ENCODE results near the gene CYB561D1.

CYB561D1 gene

DNA sequence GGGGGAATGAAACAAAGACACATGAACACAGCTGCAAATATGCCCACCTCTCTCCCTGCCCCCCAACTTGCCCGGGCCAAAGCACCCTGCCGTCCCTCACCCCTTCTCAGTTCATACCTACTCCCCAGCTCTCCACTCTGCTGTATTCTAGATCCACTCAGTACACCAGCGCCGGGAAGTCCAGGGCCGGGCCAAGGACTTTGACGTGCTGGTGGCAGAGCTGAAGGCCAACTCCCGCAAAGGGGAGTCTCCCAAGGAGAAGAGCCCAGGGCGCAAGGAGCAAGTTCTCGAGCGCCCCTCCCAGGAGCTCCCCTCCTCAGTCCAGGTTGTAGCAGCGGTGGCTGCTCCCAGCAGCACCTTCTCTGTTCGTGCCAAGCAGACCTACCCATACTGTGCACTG lies 5.2 kb upstream of the CYB561D1 start (continued):
- TF ChIP-seq, protein P1, sequence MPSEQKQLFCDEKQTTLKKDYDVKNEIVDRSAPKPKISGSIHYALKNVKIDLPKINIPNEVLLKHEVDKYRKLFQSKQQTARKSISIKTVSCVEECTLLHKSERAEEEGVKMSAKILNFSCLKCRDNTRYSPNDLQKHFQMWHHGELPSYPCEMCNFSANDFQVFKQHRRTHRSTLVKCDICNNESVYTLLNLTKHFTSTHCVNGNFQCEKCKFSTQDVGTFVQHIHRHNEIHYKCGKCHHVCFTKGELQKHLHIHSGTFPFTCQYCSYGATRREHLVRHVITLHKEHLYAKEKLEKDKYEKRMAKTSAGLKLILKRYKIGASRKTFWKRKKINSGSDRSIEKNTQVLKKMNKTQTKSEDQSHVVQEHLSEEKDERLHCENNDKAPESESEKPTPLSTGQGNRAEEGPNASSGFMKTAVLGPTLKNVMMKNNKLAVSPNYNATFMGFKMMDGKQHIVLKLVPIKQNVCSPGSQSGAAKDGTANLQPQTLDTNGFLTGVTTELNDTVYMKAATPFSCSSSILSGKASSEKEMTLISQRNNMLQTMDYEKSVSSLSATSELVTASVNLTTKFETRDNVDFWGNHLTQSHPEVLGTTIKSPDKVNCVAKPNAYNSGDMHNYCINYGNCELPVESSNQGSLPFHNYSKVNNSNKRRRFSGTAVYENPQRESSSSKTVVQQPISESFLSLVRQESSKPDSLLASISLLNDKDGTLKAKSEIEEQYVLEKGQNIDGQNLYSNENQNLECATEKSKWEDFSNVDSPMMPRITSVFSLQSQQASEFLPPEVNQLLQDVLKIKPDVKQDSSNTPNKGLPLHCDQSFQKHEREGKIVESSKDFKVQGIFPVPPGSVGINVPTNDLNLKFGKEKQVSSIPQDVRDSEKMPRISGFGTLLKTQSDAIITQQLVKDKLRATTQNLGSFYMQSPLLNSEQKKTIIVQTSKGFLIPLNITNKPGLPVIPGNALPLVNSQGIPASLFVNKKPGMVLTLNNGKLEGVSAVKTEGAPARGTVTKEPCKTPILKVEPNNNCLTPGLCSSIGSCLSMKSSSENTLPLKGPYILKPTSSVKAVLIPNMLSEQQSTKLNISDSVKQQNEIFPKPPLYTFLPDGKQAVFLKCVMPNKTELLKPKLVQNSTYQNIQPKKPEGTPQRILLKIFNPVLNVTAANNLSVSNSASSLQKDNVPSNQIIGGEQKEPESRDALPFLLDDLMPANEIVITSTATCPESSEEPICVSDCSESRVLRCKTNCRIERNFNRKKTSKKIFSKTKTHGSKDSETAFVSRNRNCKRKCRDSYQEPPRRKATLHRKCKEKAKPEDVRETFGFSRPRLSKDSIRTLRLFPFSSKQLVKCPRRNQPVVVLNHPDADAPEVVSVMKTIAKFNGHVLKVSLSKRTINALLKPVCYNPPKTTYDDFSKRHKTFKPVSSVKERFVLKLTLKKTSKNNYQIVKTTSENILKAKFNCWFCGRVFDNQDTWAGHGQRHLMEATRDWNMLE (tag by site-specific recombination; conservative IDR thresholded peaks at IDR 0.05; ENCODE audit: low read depth), result no peak
- TF ChIP-seq ZNF174 (tag by site-specific recombination; IDR thresholded peaks at IDR 0.05), result no peak
- no peak for TF ChIP-seq ZNF548 (tag by site-specific recombination; IDR thresholded peaks at IDR 0.05)
- no peak for TF ChIP-seq ZNF510 (tag by site-specific recombination; IDR thresholded peaks at IDR 0.05; ENCODE audit: insufficient replicate concordance)
- TF ChIP-seq, protein P2, sequence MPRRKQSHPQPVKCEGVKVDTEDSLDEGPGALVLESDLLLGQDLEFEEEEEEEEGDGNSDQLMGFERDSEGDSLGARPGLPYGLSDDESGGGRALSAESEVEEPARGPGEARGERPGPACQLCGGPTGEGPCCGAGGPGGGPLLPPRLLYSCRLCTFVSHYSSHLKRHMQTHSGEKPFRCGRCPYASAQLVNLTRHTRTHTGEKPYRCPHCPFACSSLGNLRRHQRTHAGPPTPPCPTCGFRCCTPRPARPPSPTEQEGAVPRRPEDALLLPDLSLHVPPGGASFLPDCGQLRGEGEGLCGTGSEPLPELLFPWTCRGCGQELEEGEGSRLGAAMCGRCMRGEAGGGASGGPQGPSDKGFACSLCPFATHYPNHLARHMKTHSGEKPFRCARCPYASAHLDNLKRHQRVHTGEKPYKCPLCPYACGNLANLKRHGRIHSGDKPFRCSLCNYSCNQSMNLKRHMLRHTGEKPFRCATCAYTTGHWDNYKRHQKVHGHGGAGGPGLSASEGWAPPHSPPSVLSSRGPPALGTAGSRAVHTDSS (tag by site-specific recombination; IDR thresholded peaks at IDR 0.05), result no peak
- TF ChIP-seq ZNF654 (tag by site-specific recombination; IDR thresholded peaks at IDR 0.05; ENCODE audit: low read depth), result no peak

DNA sequence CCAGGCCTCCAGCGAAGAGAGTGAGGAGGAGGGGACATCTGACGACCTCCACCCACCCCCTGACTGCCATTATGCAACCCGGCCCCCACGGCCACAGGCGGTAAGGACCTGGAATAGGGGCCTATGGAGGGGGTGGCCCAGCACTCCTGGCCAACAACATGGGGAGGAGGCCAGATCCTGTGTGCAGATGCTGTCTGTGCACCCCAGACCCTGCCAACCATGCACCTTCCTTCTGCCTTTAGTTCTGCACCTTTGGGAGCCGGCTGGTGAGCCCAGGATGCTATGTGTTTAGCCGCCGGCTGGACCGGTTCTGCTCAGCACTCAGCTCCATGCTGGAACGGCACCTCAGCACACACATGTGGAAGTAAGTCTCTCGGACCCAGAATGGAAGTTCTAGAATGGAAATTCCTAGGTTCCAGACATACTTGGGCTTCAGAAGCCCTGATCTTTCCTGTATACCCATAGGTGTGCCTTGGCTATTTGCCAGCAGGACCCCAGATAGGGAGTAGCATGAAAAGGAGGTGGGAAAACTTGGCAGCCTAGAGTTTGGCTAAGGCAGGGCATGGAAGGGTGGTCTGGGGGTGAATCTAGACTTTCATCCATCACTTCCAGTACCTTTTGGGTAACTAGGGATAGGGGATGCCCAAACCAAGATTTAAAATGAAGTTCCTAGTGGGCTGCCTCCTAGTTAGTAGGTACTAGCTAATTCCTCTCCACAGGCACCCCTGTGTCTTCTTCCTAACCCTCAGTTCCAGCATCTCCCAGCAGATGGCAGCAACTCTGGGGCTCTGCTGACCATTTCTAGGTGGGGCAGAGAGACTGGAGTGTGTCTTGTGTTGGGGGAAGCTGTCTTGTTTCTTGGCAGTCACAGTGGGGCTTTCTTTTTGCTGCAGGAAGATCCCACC lies 3.6 kb upstream of the CYB561D1 start:
- TF ChIP-seq, protein P3, sequence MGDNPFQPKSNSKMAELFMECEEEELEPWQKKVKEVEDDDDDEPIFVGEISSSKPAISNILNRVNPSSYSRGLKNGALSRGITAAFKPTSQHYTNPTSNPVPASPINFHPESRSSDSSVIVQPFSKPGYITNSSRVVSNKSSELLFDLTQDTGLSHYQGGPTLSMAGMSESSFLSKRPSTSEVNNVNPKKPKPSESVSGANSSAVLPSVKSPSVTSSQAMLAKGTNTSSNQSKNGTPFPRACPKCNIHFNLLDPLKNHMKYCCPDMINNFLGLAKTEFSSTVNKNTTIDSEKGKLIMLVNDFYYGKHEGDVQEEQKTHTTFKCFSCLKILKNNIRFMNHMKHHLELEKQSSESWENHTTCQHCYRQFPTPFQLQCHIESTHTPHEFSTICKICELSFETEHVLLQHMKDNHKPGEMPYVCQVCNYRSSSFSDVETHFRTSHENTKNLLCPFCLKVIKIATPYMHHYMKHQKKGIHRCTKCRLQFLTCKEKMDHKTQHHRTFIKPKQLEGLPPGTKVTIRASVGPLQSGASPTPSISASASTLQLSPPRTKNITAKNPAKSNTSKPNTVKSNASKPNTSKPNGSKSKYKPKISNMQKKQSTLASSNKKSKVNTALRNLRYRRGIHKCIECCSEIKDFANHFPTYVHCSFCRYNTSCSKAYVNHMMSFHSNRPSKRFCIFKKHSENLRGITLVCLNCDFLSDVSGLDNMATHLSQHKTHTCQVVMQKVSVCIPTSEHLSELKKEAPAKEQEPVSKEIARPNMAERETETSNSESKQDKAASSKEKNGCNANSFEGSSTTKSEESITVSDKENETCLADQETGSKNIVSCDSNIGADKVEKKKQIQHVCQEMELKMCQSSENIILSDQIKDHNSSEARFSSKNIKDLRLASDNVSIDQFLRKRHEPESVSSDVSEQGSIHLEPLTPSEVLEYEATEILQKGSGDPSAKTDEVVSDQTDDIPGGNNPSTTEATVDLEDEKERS (tag by site-specific recombination; IDR thresholded peaks at IDR 0.05), result no peak
- TF ChIP-seq, protein P4, sequence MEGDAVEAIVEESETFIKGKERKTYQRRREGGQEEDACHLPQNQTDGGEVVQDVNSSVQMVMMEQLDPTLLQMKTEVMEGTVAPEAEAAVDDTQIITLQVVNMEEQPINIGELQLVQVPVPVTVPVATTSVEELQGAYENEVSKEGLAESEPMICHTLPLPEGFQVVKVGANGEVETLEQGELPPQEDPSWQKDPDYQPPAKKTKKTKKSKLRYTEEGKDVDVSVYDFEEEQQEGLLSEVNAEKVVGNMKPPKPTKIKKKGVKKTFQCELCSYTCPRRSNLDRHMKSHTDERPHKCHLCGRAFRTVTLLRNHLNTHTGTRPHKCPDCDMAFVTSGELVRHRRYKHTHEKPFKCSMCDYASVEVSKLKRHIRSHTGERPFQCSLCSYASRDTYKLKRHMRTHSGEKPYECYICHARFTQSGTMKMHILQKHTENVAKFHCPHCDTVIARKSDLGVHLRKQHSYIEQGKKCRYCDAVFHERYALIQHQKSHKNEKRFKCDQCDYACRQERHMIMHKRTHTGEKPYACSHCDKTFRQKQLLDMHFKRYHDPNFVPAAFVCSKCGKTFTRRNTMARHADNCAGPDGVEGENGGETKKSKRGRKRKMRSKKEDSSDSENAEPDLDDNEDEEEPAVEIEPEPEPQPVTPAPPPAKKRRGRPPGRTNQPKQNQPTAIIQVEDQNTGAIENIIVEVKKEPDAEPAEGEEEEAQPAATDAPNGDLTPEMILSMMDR (tag by site-specific recombination; IDR thresholded peaks at IDR 0.05), result peak; percentile 78
- TF ChIP-seq ZBTB7A (tag by site-specific recombination; IDR thresholded peaks at IDR 0.05; ENCODE audit: low read depth) (no peak), ZIC2 (tag by site-specific recombination; IDR thresholded peaks at IDR 0.05) (no peak), ZNF585B (tag by site-specific recombination; IDR thresholded peaks at IDR 0.05) (no peak), ZNF660 (tag by site-specific recombination; IDR thresholded peaks at IDR 0.05) (0 out of 2 replicates have a peak, but pooled peaks have one; percentile 39), GLIS2 (tag by site-specific recombination; IDR thresholded peaks at IDR 0.05) (peak; percentile 55; the same call in 1 of the 2 replicates), ZNF654 (tag by site-specific recombination; IDR thresholded peaks at IDR 0.05; ENCODE audit: low read depth) (peak; percentile 29), ZNF624 (tag by site-specific recombination; IDR thresholded peaks at IDR 0.05) (no peak), PRDM1 (tag by site-specific recombination; IDR thresholded peaks at IDR 0.05) (no peak), ZNF707 (tag by site-specific recombination; IDR thresholded peaks at IDR 0.05) (no peak), ZNF501 (tag by site-specific recombination; IDR thresholded peaks at IDR 0.05) (no peak)
- TF ChIP-seq, protein P5, sequence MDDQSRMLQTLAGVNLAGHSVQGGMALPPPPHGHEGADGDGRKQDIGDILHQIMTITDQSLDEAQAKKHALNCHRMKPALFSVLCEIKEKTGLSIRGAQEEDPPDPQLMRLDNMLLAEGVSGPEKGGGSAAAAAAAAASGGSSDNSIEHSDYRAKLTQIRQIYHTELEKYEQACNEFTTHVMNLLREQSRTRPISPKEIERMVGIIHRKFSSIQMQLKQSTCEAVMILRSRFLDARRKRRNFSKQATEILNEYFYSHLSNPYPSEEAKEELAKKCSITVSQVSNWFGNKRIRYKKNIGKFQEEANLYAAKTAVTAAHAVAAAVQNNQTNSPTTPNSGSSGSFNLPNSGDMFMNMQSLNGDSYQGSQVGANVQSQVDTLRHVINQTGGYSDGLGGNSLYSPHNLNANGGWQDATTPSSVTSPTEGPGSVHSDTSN (CRISPR knock-in tag; IDR thresholded peaks at IDR 0.05), result no peak
- TF ChIP-seq, protein P6, sequence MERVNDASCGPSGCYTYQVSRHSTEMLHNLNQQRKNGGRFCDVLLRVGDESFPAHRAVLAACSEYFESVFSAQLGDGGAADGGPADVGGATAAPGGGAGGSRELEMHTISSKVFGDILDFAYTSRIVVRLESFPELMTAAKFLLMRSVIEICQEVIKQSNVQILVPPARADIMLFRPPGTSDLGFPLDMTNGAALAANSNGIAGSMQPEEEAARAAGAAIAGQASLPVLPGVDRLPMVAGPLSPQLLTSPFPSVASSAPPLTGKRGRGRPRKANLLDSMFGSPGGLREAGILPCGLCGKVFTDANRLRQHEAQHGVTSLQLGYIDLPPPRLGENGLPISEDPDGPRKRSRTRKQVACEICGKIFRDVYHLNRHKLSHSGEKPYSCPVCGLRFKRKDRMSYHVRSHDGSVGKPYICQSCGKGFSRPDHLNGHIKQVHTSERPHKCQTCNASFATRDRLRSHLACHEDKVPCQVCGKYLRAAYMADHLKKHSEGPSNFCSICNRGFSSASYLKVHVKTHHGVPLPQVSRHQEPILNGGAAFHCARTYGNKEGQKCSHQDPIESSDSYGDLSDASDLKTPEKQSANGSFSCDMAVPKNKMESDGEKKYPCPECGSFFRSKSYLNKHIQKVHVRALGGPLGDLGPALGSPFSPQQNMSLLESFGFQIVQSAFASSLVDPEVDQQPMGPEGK (tag by site-specific recombination; IDR thresholded peaks at IDR 0.05), result peak; percentile 44; the same call in 1 of the 2 replicates
- H3K36me3 ChIP-seq (ENCODE audit: control insufficient read depth in 2 of 2, insufficient read depth in 1 of 2, low read length in 2 of 2), result peaks cover 0 to 61% of the 10 kb centered on the region in 2 experiments; a peak in 1 of 3 replicates
- CTCF ChIA-PET, result interaction anchor here (0.5 to 36.3 kb wide), 25 partner anchors 7 to 407 kb away, joined by 3 to 1152 read pairs (median 3); partner anchors contain the start of genes AMIGO1, ATXN7L2, GNAI3 and GPR61
- POLR2A ChIA-PET, result interaction anchor here (1.5 kb wide), 1 partner anchor 42 kb away, joined by 7 read pairs; no protein-coding TSS in a partner anchor
- H3K4me1 ChIP-seq (ENCODE audit: control insufficient read depth, insufficient read depth, low read length), result no peaks in the 10 kb centered on the region
- H3K4me3 ChIP-seq (ENCODE audit: low read depth, low read length), result no peak overlapping the region
- H3K27ac ChIP-seq (ENCODE audit: extremely low read depth, low read depth, low read length), result no peak overlapping the region
- no peaks in the 10 kb centered on the region for H3K9me3 ChIP-seq (ENCODE audit: control insufficient read depth, insufficient read depth, low read depth, low read length)

All from HEK293 (cell line).